PC-3 (cell line): Measurements from ENCODE around the gene DYSF. TPM values are rescaled to one million over a fixed set of nuclear protein-coding genes. Genes with fewer than 3 reads are reported as not detected.
A peak's percentile ranks its signal among the peaks of the same experiment; 100 is the strongest.

Experiments
- ATAC-seq: fragments of 200-7000 bp; cut with Tn5 transposase; 2 replicates; pipeline ENCODE4 v1.9.1; 2020; ENCODE audit warnings: mild to moderate bottlenecking, moderate library complexity
- BruUV-seq: library from RNA; stranded (reverse); fragments of 400-500 nt; replicated peaks from 2 replicates; lab custom pipeline; 2021; lab: Mats Ljungman, UMichigan
- CTCF ChIA-PET: fragments of 300-600 bp; sonication (Branson Sonifier 250); formaldehyde crosslinking; loops from one replicate; lab custom pipeline; 2022; ENCODE audit warnings: antibody characterized with exemption; lab: Charles Lee
- POLR2A ChIA-PET: fragments of 300-600 bp; sonication (Branson Sonifier 250); formaldehyde crosslinking; loops from one replicate; lab custom pipeline; 2022; ENCODE audit warnings: antibody characterized with exemption; ENCODE audit not compliant: unreplicated experiment; lab: Charles Lee
- DNase-seq: peaks from one replicate; pipeline ENCODE4 v3.0.0-alpha.2; 2015
- H2AFZ ChIP-seq: fragments of 300-600 bp; sonication (generic); 2 replicates; pipeline ENCODE4 v1.6.0; 2016; ENCODE audit warnings: antibody characterized with exemption, low read length
- H3F3A ChIP-seq: fragments of 300-600 bp; sonication (generic); one replicate; pipeline ENCODE4 v1.6.0; 2017; ENCODE audit warnings: antibody characterized with exemption, low read length, control low read depth, mild to moderate bottlenecking; ENCODE audit not compliant: unreplicated experiment
- H3K27ac ChIP-seq: fragments of 300-600 bp; sonication (generic); 2 replicates; pipeline ENCODE4 v1.5.1; 2016; ENCODE audit warnings: mild to moderate bottlenecking, low read length
- H3K27me3 ChIP-seq: fragments of 300-600 bp; sonication (generic); 2 replicates; pipeline ENCODE4 v1.6.1; 2016; ENCODE audit warnings: low read length, mixed read lengths
- H3K36me3 ChIP-seq: fragments of 300-600 bp; sonication (generic); 2 replicates; pipeline ENCODE4 v1.6.1; 2016; ENCODE audit warnings: low read depth, mixed run types, low read length, mixed read lengths
- H3K4me1 ChIP-seq: fragments of 300-600 bp; sonication (generic); 2 replicates; pipeline ENCODE4 v1.5.1; 2016; ENCODE audit warnings: low read length; ENCODE audit not compliant: insufficient read depth
- H3K4me2 ChIP-seq: fragments of 300-600 bp; sonication (generic); 2 replicates; pipeline ENCODE4 v1.6.0; 2016; ENCODE audit warnings: low read length
- H3K4me3 ChIP-seq: fragments of 300-600 bp; sonication (generic); 2 replicates; pipeline ENCODE4 v1.5.1; 2016; ENCODE audit warnings: mild to moderate bottlenecking, low read length, mixed read lengths
- H3K79me2 ChIP-seq: fragments of 300-600 bp; sonication (generic); 2 replicates; pipeline ENCODE4 v1.6.1; 2017; ENCODE audit warnings: low read length, mixed read lengths
- H3K9ac ChIP-seq: fragments of 300-600 bp; sonication (generic); 2 replicates; pipeline ENCODE4 v1.6.0; 2016; ENCODE audit warnings: mild to moderate bottlenecking, low read length
- H3K9me2 ChIP-seq: fragments of 300-600 bp; sonication (generic); replicated peaks from 2 replicates; pipeline ENCODE4 v1.6.1; 2016; ENCODE audit warnings: mixed run types, low read length, mixed read lengths
- H3K9me3 ChIP-seq: fragments of 300-600 bp; sonication (generic); 2 replicates; pipeline ENCODE4 v1.6.1; 2016; ENCODE audit warnings: low read length, mixed read lengths
- H4K20me1 ChIP-seq: fragments of 300-600 bp; sonication (generic); 2 replicates; pipeline ENCODE4 v1.6.1; 2016; ENCODE audit warnings: low read length, mixed read lengths
- CTCF ChIP-seq: fragments of 300-600 bp; sonication (generic); conservative IDR thresholded peaks from 2 replicates; pipeline ENCODE4 v1.5.1; 2017; ENCODE audit warnings: antibody characterized with exemption, low read depth, mild to moderate bottlenecking, low read length
- EZH2 ChIP-seq: fragments of 300-600 bp; sonication (generic); IDR thresholded peaks from one replicate; pipeline ENCODE4 v1.6.1; 2017; ENCODE audit warnings: antibody characterized with exemption, mild to moderate bottlenecking, low read length; ENCODE audit not compliant: unreplicated experiment
- EZH2phosphoT487 ChIP-seq: fragments of 300-600 bp; sonication (generic); IDR thresholded peaks from 2 replicates; pipeline ENCODE4 v1.6.1; 2018; ENCODE audit warnings: mild to moderate bottlenecking, antibody characterized with exemption, low read length, borderline replicate concordance
- intact Hi-C: fragments of 100-400 bp; cut with micrococcal nuclease; formaldehyde crosslinking; loops from 2 replicates; pipeline ENCODE4 v1.9.0; 2023
- total RNA-seq: library from RNA; depleted of rRNA; stranded (reverse); fragments of >200 nt; gene quantifications from 2 replicates; pipeline ENCODE4 v1.2.3, GENCODE V29; 2014

Gene DYSF
- total RNA-seq, 1 experiment from 2014 or later, result 13.0 TPM

- POLR2A ChIA-PET, result no interaction called here
- no peaks in the 10 kb centered on the region for H3K27me3 ChIP-seq
- ATAC-seq, result no peak
- H3K9me2 ChIP-seq, result no peaks in the 10 kb centered on the region
- no peak overlapping the region for H3K27ac ChIP-seq
- no peaks in the 10 kb centered on the region for H3K79me2 ChIP-seq
- TF ChIP-seq EZH2phosphoT487 (no peak), EZH2 (no peak), CTCF (no peak)
- no TSS peak for BruUV-seq
- no peaks in the 10 kb centered on the region for H3K9me3 ChIP-seq
- peak overlapping the region; percentile 15; the same call in 1 of the 2 replicates for H3K4me2 ChIP-seq
- intact Hi-C loops, result no loop called here
- no peaks in the 10 kb centered on the region for H4K20me1 ChIP-seq
- peaks cover 37% of the 10 kb centered on the region for H3K4me1 ChIP-seq
- no peak overlapping the region for H3K4me3 ChIP-seq
- H3F3A ChIP-seq, result no peaks in the 10 kb centered on the region
- no peak overlapping the region for H2AFZ ChIP-seq
- no peak overlapping the region for H3K9ac ChIP-seq
- CTCF ChIA-PET, result no interaction called here
- no peak for DNase-seq
- H3K36me3 ChIP-seq, result no peaks in the 10 kb centered on the region
These were observed 2.6 kb downstream of the DYSF start for GRCh38 chr2:71455741-71456569.

GRCh38 chr2:71456617-71457016 is 3.3 kb downstream of the DYSF start:
- no peak overlapping the region for H3K27ac ChIP-seq
- no peak overlapping the region for H3K4me3 ChIP-seq
- DNase-seq (no peak), ATAC-seq (no peak)
- H3K4me1 ChIP-seq, result peaks cover 37% of the 10 kb centered on the region
- no peaks in the 10 kb centered on the region for H3K27me3 ChIP-seq
- no peak overlapping the region for H3K4me2 ChIP-seq
- no peaks in the 10 kb centered on the region for H3K9me3 ChIP-seq
- no peak for TF ChIP-seq EZH2
- TF ChIP-seq EZH2phosphoT487, result no peak
- TF ChIP-seq CTCF, result no peak
- intact Hi-C loops, result no loop called here
- CTCF ChIA-PET, result no interaction called here
- no peaks in the 10 kb centered on the region for H3K36me3 ChIP-seq
- no peak overlapping the region for H2AFZ ChIP-seq
- no peaks in the 10 kb centered on the region for H4K20me1 ChIP-seq
- H3F3A ChIP-seq, result no peaks in the 10 kb centered on the region
- BruUV-seq, result no TSS peak
- no peak overlapping the region for H3K9ac ChIP-seq
- no peaks in the 10 kb centered on the region for H3K9me2 ChIP-seq
- no peaks in the 10 kb centered on the region for H3K79me2 ChIP-seq
- POLR2A ChIA-PET, result no interaction called here
